Measurements from ENCODE around the gene NTRK2. TPM values are rescaled to one million over a fixed set of nuclear protein-coding genes. Genes with fewer than 3 reads are reported as not detected.

Gene NTRK2
- total RNA-seq, 1 experiment from 2014 or later: 0.06 TPM

- intact Hi-C loops (cut with micrococcal nuclease; ENCODE audit: unreplicated experiment): no loop called here
- no peak overlapping the region for H3K27ac ChIP-seq (ENCODE audit: low read depth, low read length, poor library complexity, severe bottlenecking)
- no peak for TF ChIP-seq EZH2 (IDR thresholded peaks at IDR 0.05; ENCODE audit: borderline replicate concordance, low read depth, low read length, poor library complexity, severe bottlenecking)
- TF ChIP-seq CTCF (conservative IDR thresholded peaks at IDR 0.05; ENCODE audit: low read depth, low read length): no peak
- no peaks in the 10 kb centered on the region for H3K4me1 ChIP-seq (ENCODE audit: insufficient read depth, low read length, poor library complexity, severe bottlenecking)
- DNase-seq (ENCODE audit: low spot score): no peak
- H3K9me3 ChIP-seq (ENCODE audit: low read depth, low read length, poor library complexity, severe bottlenecking): no peaks in the 10 kb centered on the region
- POLR2A ChIA-PET (ENCODE audit: low non-redundant PET): no interaction called here
- H3K4me3 ChIP-seq (ENCODE audit: low read depth, low read length, poor library complexity, severe bottlenecking): no peak overlapping the region
- H3K27me3 ChIP-seq (replicated peaks; ENCODE audit: insufficient read depth, low read depth, low read length, poor library complexity): no peaks in the 10 kb centered on the region
- H3K36me3 ChIP-seq (ENCODE audit: insufficient read depth, low read length, poor library complexity, severe bottlenecking): no peaks in the 10 kb centered on the region
- CTCF ChIA-PET: no interaction called here
- no TSS peak for BruUV-seq (replicated peaks)
Measured at GRCh38 chr9:84709056-84709455, 39.5 kb downstream of the NTRK2 start.

- no peak overlapping the region for H3K27ac ChIP-seq (ENCODE audit: low read depth, low read length, poor library complexity, severe bottlenecking)
- no peaks in the 10 kb centered on the region for H3K27me3 ChIP-seq (replicated peaks; ENCODE audit: insufficient read depth, low read depth, low read length, poor library complexity)
- POLR2A ChIA-PET (ENCODE audit: low non-redundant PET): no interaction called here
- H3K4me3 ChIP-seq (ENCODE audit: low read depth, low read length, poor library complexity, severe bottlenecking): no peak overlapping the region
- no TSS peak for BruUV-seq (replicated peaks)
- H3K9me3 ChIP-seq (ENCODE audit: low read depth, low read length, poor library complexity, severe bottlenecking): no peaks in the 10 kb centered on the region
- H3K4me1 ChIP-seq (ENCODE audit: insufficient read depth, low read length, poor library complexity, severe bottlenecking): no peaks in the 10 kb centered on the region
- no peak for DNase-seq (ENCODE audit: low spot score)
- no peaks in the 10 kb centered on the region for H3K36me3 ChIP-seq (ENCODE audit: insufficient read depth, low read length, poor library complexity, severe bottlenecking)
- intact Hi-C loops (cut with micrococcal nuclease; ENCODE audit: unreplicated experiment): no loop called here
- CTCF ChIA-PET: no interaction called here
- TF ChIP-seq CTCF (conservative IDR thresholded peaks at IDR 0.05; ENCODE audit: low read depth, low read length) (no peak), EZH2 (IDR thresholded peaks at IDR 0.05; ENCODE audit: borderline replicate concordance, low read depth, low read length, poor library complexity, severe bottlenecking) (no peak)
Measured at GRCh38 chr9:84710701-84711397, 41.3 kb downstream of the NTRK2 start.

- Histone ChIP-seq H3K27me3 (replicated peaks; ENCODE audit: insufficient read depth, low read depth, low read length, poor library complexity) (no peaks in the 10 kb centered on the region), H3K9me3 (ENCODE audit: low read depth, low read length, poor library complexity, severe bottlenecking) (no peaks in the 10 kb centered on the region), H3K27ac (ENCODE audit: low read depth, low read length, poor library complexity, severe bottlenecking) (no peak overlapping the region), H3K36me3 (ENCODE audit: insufficient read depth, low read length, poor library complexity, severe bottlenecking) (no peaks in the 10 kb centered on the region), H3K4me1 (ENCODE audit: insufficient read depth, low read length, poor library complexity, severe bottlenecking) (no peaks in the 10 kb centered on the region), H3K4me3 (ENCODE audit: low read depth, low read length, poor library complexity, severe bottlenecking) (no peak overlapping the region)
- intact Hi-C loops (cut with micrococcal nuclease; ENCODE audit: unreplicated experiment): no loop called here
- TF ChIP-seq EZH2 (IDR thresholded peaks at IDR 0.05; ENCODE audit: borderline replicate concordance, low read depth, low read length, poor library complexity, severe bottlenecking) (no peak), CTCF (conservative IDR thresholded peaks at IDR 0.05; ENCODE audit: low read depth, low read length) (no peak)
- no peak for DNase-seq (ENCODE audit: low spot score)
- ChIA-PET CTCF (no interaction called here), POLR2A (ENCODE audit: low non-redundant PET) (no interaction called here)
- no TSS peak for BruUV-seq (replicated peaks)
Measured at GRCh38 chr9:84711398-84711777, 41.9 kb downstream of the NTRK2 start.

Data from A673 (cell line).